MM.1S (cell line): Measurements from ENCODE around the gene MEMO1.

ENCODE experiments used
- DNase-seq: peaks from one replicate; pipeline ENCODE4 v3.0.0-alpha.2; 2015
- H2AFZ ChIP-seq: fragments of 300-600 bp; sonication (generic); 2 replicates; pipeline ENCODE4 v1.6.0; 2016; ENCODE audit warnings: antibody characterized with exemption, low read length
- H3F3A ChIP-seq: fragments of 300-600 bp; sonication (generic); 2 replicates; pipeline ENCODE4 v1.6.1; 2016; ENCODE audit warnings: mild to moderate bottlenecking, antibody characterized with exemption, low read length, moderate library complexity, mixed read lengths; ENCODE audit not compliant: insufficient read depth
- H3K27ac ChIP-seq: fragments of 300-600 bp; sonication (generic); 2 replicates; pipeline ENCODE4 v1.5.1; 2016; ENCODE audit warnings: mild to moderate bottlenecking, low read length
- H3K27me3 ChIP-seq: fragments of 300-600 bp; sonication (generic); replicated peaks from 2 replicates; pipeline ENCODE4 v1.6.0; 2016; ENCODE audit warnings: low read length; ENCODE audit not compliant: insufficient read depth
- H3K36me3 ChIP-seq: fragments of 300-600 bp; sonication (generic); replicated peaks from 2 replicates; pipeline ENCODE4 v1.6.1; 2016; ENCODE audit warnings: mild to moderate bottlenecking, low read length, mixed read lengths; ENCODE audit not compliant: insufficient read depth
- H3K4me1 ChIP-seq: fragments of 300-600 bp; sonication (generic); 2 replicates; pipeline ENCODE4 v1.6.1; 2016; ENCODE audit warnings: low read length, mixed read lengths
- H3K4me2 ChIP-seq: fragments of 300-600 bp; sonication (generic); 2 replicates; pipeline ENCODE4 v1.6.0; 2016; ENCODE audit warnings: low read depth, low read length
- H3K4me3 ChIP-seq: fragments of 300-600 bp; sonication (generic); 2 replicates; pipeline ENCODE4 v1.5.1; 2016; ENCODE audit warnings: low read length, mixed read lengths
- H3K79me2 ChIP-seq: fragments of 300-600 bp; sonication (generic); 2 replicates; pipeline ENCODE4 v1.6.1; 2016; ENCODE audit warnings: mixed run types, low read length, mixed read lengths
- H3K9ac ChIP-seq: fragments of 300-600 bp; sonication (generic); 2 replicates; pipeline ENCODE4 v1.6.1; 2016; ENCODE audit warnings: low read length, mixed read lengths
- H3K9me2 ChIP-seq: fragments of 300-600 bp; sonication (generic); replicated peaks from 2 replicates; pipeline ENCODE4 v1.6.1; 2016; ENCODE audit warnings: mild to moderate bottlenecking, low read length, mixed read lengths; ENCODE audit not compliant: insufficient read depth
- H3K9me3 ChIP-seq: fragments of 300-600 bp; sonication (generic); replicated peaks from 2 replicates; pipeline ENCODE4 v1.6.1; 2016; ENCODE audit warnings: mild to moderate bottlenecking, low read length, mixed read lengths; ENCODE audit not compliant: insufficient read depth
- H4K20me1 ChIP-seq: fragments of 300-600 bp; sonication (generic); 2 replicates; pipeline ENCODE4 v1.6.1; 2016; ENCODE audit warnings: mild to moderate bottlenecking, low read length, moderate library complexity, mixed read lengths; ENCODE audit not compliant: insufficient read depth
- EZH2 ChIP-seq: fragments of 300-600 bp; sonication (generic); optimal IDR thresholded peaks from 2 replicates; pipeline ENCODE3; 2017; ENCODE audit warnings: low read depth, mild to moderate bottlenecking, antibody characterized with exemption, low read length, mixed read lengths
- EZH2phosphoT487 ChIP-seq: fragments of 300-600 bp; sonication (generic); IDR thresholded peaks from 2 replicates; pipeline ENCODE4 v1.6.1; 2018; ENCODE audit warnings: antibody characterized with exemption, low read length
- TF ChIP-seq, protein P1 (sequence below): fragments of 300-600 bp; sonication (generic); IDR thresholded peaks from 2 replicates; pipeline ENCODE4 v1.5.1; 2016; ENCODE audit warnings: antibody characterized with exemption, low read length, mixed read lengths

Gene MEMO1

DNA sequence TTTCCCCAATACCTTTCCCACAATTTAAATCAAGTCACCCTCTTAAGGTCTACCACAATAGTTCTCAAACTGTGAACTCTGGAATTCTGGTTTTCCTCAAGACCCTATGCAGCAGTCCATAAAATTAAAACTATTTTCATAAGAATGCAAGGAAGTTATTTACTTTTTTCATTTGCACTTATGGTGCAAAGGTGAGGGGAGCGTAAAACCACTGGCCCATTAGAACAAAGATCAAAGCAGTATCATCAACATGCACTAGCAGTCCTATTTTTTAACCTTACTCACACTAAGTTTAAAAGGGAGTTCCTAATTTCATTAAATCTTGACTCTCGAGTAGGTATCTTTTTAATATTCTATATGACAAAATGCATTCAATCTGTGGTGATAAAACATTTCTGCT is 85.3 kb downstream of the MEMO1 start:
- H3F3A ChIP-seq: no peaks in the 10 kb centered on the region
- H4K20me1 ChIP-seq: no peaks in the 10 kb centered on the region
- no peak overlapping the region for H3K4me3 ChIP-seq
- no peaks in the 10 kb centered on the region for H3K9me3 ChIP-seq
- no peaks in the 10 kb centered on the region for H3K9me2 ChIP-seq
- DNase-seq: no peak
- no peak overlapping the region for H2AFZ ChIP-seq
- no peaks in the 10 kb centered on the region for H3K36me3 ChIP-seq
- no peaks in the 10 kb centered on the region for H3K4me1 ChIP-seq
- H3K27ac ChIP-seq: no peak overlapping the region
- H3K4me2 ChIP-seq: no peak overlapping the region
- TF ChIP-seq EZH2phosphoT487: no peak
- no peak for TF ChIP-seq EZH2
- TF ChIP-seq, protein P1, sequence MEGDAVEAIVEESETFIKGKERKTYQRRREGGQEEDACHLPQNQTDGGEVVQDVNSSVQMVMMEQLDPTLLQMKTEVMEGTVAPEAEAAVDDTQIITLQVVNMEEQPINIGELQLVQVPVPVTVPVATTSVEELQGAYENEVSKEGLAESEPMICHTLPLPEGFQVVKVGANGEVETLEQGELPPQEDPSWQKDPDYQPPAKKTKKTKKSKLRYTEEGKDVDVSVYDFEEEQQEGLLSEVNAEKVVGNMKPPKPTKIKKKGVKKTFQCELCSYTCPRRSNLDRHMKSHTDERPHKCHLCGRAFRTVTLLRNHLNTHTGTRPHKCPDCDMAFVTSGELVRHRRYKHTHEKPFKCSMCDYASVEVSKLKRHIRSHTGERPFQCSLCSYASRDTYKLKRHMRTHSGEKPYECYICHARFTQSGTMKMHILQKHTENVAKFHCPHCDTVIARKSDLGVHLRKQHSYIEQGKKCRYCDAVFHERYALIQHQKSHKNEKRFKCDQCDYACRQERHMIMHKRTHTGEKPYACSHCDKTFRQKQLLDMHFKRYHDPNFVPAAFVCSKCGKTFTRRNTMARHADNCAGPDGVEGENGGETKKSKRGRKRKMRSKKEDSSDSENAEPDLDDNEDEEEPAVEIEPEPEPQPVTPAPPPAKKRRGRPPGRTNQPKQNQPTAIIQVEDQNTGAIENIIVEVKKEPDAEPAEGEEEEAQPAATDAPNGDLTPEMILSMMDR: no peak
- H3K9ac ChIP-seq: no peak overlapping the region
- H3K27me3 ChIP-seq: no peaks in the 10 kb centered on the region
- H3K79me2 ChIP-seq: no peaks in the 10 kb centered on the region

DNA sequence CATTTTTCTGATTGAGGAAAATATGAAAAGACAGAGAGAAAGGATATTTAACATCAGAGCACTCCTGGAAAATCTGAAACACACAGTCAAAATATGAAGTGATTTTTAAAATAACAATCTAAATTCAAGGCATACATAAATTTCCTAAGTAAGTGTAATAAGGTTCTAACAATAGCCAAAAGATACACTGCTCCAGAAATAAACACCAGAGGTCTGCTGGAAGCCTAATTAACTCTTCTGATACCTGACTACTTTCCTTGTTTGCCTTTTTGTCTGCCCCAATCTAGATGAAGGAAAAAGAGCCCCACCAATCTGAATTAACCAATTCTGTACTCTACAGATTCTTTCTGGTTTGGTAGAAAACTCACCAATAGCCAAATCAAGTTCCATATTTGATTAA is 87.1 kb downstream of the MEMO1 start:
- Histone ChIP-seq H3K9ac (no peak overlapping the region), H2AFZ (no peak overlapping the region), H3K9me3 (no peaks in the 10 kb centered on the region), H3K27me3 (no peaks in the 10 kb centered on the region), H3K79me2 (no peaks in the 10 kb centered on the region), H3K9me2 (no peaks in the 10 kb centered on the region), H3K27ac (no peak overlapping the region), H3K36me3 (no peaks in the 10 kb centered on the region), H3K4me3 (no peak overlapping the region), H3K4me2 (no peak overlapping the region), H4K20me1 (no peaks in the 10 kb centered on the region), H3F3A (no peaks in the 10 kb centered on the region), H3K4me1 (no peaks in the 10 kb centered on the region)
- TF ChIP-seq EZH2phosphoT487: no peak
- TF ChIP-seq, protein P1: no peak
- no peak for TF ChIP-seq EZH2
- no peak for DNase-seq

DNA sequence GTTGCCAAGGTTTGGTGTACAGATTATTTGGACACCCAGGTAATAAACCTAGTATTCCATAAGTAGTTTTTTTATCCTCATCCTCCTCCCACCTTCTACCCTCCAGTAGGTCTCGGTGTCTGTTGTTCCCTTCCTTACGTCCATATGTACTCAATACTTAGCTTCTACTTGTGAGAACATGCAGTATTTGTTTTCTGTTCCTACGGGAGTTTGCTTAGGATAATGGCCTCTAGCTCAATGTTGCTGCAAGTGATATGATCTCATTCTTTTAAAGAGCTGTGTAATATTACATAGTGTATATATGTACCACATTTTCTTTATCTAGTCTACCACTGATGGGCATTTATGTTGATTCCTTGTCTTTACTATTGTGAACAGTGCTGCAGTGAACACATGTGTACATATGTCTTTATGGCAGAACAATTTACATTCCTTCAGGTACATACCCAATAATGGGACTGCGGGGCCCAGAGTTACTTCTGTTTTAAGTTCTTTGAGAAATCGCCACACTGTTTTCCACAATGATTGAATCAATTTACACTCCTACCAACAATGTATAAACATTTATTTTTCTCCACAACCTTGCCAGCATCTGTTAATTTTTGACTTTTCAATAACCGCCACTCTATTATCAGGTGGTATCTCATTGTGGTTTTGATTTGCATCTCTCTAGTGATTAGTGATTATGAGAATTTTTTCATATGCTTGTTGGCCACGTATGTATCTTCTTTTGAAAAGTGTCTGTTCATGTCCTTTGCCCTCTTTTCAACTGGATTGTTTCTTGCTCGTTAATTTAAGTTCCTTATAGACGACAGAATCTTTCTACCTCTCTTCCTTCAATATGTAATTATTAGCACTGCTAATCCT is 88.0 kb downstream of the MEMO1 start:
- H3K4me2 ChIP-seq: no peak overlapping the region

More for the DNA sequence above, 88.0 kb downstream of the MEMO1 start:
- no peaks in the 10 kb centered on the region for H3F3A ChIP-seq
- H3K27me3 ChIP-seq: no peaks in the 10 kb centered on the region
- no peaks in the 10 kb centered on the region for H3K9me3 ChIP-seq
- H3K36me3 ChIP-seq: no peaks in the 10 kb centered on the region; the same call in 1 of the 2 replicates
- DNase-seq: no peak
- H3K79me2 ChIP-seq: no peaks in the 10 kb centered on the region
- no peak overlapping the region for H3K9ac ChIP-seq
- H3K9me2 ChIP-seq: no peaks in the 10 kb centered on the region
- H4K20me1 ChIP-seq: no peaks in the 10 kb centered on the region
- no peak overlapping the region for H2AFZ ChIP-seq
- H3K27ac ChIP-seq: no peak overlapping the region
- no peaks in the 10 kb centered on the region for H3K4me1 ChIP-seq
- TF ChIP-seq, protein P1: no peak
- no peak for TF ChIP-seq EZH2
- TF ChIP-seq EZH2phosphoT487: no peak
- H3K4me3 ChIP-seq: no peak overlapping the region
